GM18520 (cell line): ENCODE results near the gene RNASEH2A.

Experiments used
- ATAC-seq: cut with Tn5 transposase; IDR thresholded peaks from one replicate; pipeline ENCODE4 v1.9.1; 2021; ENCODE audit not compliant: unreplicated experiment

RNASEH2A gene

GRCh38 chr19:12858041-12858928 is 51.9 kb downstream of the RNASEH2A start:
- ATAC-seq: no peak

- ATAC-seq: no peak
Observed at GRCh38 chr19:12859546-12859945, 53.2 kb downstream of the RNASEH2A start.
